Activated gamma-delta T cell treated with anti-CD3 and anti-CD28 coated beads, Interleukin-2, amount 50 U/mL, for 16 hours (primary cell): ENCODE measurements around the gene PKN2.

Experiments
- DNase-seq: peaks from one replicate; pipeline ENCODE4 v3.0.0-alpha.2; 2020; ENCODE audit warnings: low read depth

The PKN2 gene

GRCh38 chr1:88735382-88735781, 51.3 kb downstream of the PKN2 start:
- DNase-seq, result no peak

DNA sequence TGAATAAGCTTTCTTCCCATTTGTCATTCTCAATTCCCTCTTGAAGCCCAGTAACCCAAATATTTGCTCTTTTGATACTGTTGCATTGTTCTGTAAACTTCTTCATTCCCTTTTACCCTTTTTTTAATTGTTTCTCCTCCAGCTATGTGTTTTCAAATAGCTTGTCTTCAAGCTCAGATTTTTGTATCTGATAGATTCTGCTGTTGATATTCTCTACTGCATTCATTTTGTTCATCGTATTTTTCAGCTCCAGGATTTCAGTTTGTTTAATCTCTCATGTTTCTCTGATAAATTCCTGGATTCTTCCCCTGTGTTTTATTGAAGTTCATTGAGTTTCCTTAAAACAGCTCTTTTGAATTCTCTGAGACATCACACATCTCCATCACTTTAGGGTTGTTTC, 51.8 kb downstream of the PKN2 start:
- no peak for DNase-seq

DNA sequence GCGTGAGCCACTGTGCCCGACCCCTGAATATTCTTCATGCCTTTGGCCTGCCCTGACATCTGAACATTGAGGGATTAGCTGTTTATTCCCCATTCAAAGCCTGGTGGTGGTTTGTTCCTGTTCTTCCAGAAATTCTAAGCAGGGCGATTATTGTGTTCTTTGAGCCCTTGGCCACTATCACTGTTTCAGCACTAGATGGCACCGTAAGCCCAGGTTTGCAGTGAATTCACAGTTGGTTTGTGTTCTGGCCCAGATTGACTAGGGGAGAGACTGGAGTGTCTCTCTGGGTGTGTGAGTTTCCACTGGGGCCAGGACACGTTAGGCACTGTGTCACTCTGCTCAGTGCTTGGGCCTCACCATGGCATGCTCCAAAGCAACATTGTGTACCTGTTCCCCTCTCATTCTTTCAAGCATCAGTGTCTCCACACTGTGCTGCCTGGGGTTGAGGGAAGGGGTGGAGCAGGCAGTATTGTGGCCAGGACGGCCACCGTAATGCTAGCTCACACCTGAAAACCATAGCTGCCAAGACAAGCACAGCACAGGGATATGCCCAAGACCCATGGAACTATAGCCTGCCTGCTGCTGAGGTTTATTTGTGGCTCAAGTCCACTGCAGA, 52.7 kb downstream of the PKN2 start:
- DNase-seq, result no peak

- DNase-seq, result no peak
These were observed 53.4 kb downstream of the PKN2 start for GRCh38 chr1:88737338-88737927.

DNA sequence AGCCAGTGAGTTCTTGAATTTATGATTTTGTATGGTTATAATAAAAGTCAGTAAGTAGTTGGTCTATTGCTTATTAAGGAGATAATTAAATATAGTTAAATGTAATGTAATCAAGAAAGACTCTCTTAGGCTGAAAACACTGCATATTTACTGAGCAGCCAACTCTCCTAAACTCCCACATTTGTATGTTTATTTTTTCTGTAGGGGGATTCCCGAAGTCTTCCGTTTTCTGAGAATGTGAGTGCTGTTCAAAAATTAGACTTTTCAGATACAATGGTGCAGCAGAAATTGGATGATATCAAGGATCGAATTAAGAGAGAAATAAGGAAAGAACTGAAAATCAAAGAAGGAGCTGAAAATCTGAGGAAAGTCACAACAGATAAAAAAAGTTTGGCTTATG, 56.7 kb downstream of the PKN2 start:
- no peak for DNase-seq

DNA sequence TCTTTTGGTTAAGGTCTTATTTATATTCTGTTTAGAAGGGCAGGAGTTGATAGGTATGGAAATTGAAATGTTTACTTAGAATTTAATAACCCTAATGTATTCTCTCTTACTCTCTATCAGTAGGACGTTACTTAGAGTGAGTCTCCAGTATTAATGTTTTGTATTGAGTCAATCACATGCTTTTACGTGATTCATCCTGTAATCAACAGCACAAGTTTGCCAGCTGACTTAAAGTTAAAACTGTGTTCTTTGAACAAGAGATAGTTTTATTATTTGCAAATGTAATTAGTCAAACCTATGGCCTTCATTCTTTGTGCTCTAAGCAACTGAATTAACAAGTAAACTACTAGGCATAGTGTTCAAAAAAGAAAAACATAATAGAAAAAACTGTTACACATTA, 57.3 kb downstream of the PKN2 start:
- no peak for DNase-seq

DNA sequence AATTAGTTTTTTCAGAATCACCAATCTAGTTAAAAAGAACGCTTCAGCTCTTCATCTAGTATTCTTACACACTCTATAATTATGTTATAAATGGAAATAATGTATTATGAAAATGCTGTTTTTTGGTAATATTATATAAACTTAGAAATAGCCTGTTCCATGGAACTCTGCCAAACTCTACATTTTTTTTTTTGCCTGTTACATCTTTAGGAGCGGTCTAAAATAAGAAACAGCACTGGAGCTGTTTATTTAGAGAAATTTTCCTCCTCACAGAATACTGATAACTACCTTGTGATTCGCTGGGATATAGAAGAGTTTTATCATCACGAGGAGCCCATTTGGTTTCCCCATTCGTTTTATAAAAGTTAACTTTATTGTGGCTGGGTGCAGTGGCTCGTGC, 58.5 kb downstream of the PKN2 start:
- DNase-seq, result no peak

DNA sequence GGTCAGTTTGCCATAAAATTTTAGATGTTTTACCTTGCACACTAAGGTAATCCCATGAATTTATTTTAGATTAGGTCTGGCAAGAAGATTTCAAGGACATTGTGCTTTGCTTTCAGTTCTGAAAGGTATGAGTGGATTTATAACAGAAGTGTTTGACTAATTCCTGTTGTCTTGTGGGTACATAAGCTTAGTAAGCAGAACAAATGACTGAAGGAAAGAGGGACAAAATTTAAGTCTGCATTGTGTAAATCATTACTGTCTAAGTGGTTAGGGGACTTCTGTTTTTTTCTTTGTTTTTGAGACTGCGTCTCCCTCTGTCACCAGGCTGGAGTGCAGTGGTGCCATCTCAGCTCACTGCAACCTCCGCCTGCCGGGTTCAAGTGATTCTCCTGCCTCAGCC, 60.1 kb downstream of the PKN2 start:
- DNase-seq, result no peak

DNA sequence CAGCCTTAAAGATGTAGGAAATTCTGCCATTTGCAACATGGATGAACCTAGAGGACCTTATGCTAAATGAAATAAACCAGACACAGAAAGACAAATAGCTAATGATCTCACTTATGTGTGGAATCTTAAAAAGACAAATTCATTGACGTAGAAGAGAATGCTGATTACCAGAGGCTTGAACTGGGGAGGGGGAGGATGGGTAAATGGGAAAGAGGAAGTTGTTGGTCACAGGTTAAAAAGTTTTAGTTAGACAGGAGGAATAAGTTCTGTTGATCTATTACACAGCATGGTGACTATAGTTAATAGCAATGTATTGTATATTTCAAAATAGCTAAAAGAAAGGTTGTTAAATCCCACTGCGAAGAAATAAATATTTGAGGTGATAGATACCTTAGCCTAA, 62.8 kb downstream of the PKN2 start:
- DNase-seq, result no peak

- no peak for DNase-seq
These were observed 67.6 kb downstream of the PKN2 start for GRCh38 chr1:88751714-88752113.

- no peak for DNase-seq
These were observed 69.4 kb downstream of the PKN2 start for GRCh38 chr1:88753506-88753905.

- no peak for DNase-seq
These were observed 79.8 kb downstream of the PKN2 start for GRCh38 chr1:88763649-88764406.

DNA sequence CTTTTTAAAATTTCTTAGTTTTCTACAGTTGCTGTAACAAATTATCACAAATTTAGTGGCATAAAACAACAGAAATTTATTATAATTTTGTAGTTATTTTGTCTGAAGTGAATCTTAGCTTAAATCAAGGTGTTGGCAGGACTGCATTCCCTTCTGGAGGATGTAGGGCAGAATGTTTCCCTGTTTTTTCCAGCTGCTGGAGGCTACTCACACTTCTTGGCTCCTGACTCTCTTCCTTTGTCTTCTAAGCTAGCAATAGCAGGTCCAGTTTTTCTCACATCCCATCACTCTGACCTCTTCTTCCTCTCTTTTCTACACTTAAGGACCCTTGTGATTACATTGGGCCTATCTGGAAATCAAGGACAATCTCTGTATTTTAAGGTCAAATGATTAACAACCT, 84.1 kb downstream of the PKN2 start:
- no peak for DNase-seq

DNA sequence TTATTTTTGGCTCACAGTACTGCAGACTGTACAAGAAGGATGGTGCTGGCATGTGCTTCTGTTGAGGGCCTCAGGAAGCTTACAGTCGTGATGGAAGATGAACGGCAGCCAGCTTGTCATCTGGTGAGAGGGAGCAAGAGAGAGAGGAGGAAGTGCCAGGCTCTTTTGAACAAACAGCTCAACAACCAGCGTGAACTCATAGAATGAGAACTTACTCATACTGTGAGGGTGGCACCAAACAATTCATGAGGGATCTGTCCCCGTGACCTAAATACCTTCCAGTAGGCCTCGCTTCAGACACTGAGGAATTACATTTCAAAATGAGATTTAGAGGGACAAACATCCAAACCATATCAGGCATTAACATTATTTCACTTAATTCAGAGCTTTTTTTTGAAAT, 84.7 kb downstream of the PKN2 start:
- no peak for DNase-seq

DNA sequence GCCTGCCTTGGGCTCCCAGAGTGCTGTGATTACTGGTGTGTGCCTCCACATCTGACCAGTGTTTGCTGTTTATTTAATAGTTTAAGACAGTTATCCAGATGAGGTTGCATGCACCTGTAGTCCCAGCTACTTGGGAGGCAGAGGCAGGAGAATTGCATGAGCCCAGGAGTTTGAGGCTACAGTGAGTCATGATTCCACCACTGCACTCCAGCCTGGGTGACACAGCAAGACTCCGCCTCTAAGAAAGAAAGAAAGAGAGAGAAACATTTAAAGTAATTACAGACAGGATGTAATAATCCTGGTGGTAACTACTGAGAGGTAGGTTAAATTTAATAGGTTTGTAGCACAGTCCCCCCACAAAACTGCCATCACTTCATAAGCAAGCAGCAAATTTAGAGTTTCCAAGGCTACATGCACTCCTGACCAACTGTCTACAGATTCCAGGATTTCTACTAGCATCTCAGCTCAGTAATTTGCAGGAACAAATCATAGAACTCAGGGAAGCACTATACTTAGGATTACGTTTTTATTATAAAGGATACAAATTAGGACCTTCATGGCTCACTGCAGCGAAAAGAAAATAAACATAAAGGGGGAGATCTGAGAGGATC, 89.6 kb downstream of the PKN2 start:
- no peak for DNase-seq

DNA sequence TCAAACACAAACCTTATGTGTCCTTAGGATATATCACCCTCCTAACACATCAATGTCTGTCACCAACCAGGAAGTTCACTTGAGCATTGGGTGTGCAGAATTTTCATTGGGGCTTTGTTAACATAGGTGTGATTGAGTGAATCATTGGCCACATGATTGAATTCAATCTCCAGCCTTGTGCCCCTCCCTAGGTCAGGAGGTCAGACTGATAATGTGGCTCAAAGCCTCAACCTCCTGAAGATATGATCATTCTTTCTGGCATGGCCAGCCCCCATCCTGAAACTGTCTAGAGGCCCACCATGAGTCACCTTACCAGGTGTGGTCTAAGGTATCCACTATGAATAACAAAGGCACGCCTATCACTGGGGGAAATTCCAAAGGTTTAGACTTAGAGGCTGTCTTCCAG, 90.1 kb downstream of the PKN2 start:
- no peak for DNase-seq

DNA sequence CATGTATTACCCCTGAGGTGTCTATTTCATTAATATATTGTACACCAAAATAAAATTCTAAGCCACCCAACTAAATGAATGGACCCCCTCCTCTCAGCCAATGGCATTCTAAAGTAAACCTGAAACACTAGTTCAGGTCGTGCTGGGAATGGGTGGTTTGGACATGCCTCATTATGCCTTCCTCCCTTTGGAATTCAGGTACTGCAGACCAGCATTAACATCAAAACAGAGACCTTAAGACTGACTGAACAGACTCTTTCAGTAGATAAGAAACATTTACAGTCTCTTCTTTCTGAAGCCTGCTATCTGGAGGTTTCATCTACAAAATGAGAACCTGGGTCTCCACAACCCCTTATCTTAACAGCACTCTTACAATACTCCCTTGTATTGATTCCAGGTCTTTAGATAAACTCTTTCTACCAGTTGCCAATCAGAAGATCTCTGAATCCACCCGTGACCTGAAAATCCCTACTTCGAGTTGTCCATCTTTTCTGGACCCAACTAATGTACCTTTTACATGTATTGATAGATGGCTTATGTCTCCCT, 93.6 kb downstream of the PKN2 start:
- no peak for DNase-seq

- no peak for DNase-seq
These were observed 95.8 kb downstream of the PKN2 start for GRCh38 chr1:88779880-88780279.

- DNase-seq, result no peak
These were observed 96.4 kb downstream of the PKN2 start for GRCh38 chr1:88780485-88780884.

- DNase-seq, result no peak
These were observed 99.1 kb downstream of the PKN2 start for GRCh38 chr1:88783145-88783544.

DNA sequence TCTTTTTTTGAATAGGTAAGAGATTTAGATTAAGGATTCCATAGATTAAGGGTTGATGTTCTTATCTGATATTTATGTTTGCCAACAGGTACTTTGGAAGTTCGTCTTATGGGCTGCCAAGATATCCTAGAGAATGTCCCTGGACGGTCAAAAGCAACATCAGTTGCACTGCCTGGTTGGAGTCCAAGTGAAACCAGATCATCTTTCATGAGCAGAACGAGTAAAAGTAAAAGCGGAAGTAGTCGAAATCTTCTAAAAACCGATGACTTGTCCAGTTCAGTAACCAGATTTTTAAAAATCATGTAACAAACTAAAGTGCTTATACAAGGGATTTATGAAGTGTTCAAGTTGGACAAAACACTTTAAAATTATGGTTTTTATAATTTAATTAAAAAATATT, 100.5 kb downstream of the PKN2 start:
- DNase-seq, result no peak

- DNase-seq, result no peak
These were observed 103.2 kb downstream of the PKN2 start for GRCh38 chr1:88787023-88787903.
